Measurements from ENCODE around the gene EDDM13.

Gene EDDM13

GRCh38 chr19:56315077-56315828 is 42.7 kb downstream of the EDDM13 start:
- TF ChIP-seq CTCF (IDR thresholded peaks at IDR 0.05; ENCODE audit: low read depth, low read length), result no peak
- peak; percentile 89 for DNase-seq (ENCODE audit: extremely low read depth, low read depth)

GRCh38 chr19:56316728-56317127 is 44.2 kb downstream of the EDDM13 start:
- no peak for DNase-seq (ENCODE audit: extremely low read depth, low read depth)
- TF ChIP-seq CTCF (IDR thresholded peaks at IDR 0.05; ENCODE audit: low read depth, low read length), result no peak

- no peak for TF ChIP-seq CTCF (IDR thresholded peaks at IDR 0.05; ENCODE audit: low read depth, low read length)
- no peak for DNase-seq (ENCODE audit: extremely low read depth, low read depth)
Measured at GRCh38 chr19:56317749-56318148, 45.2 kb downstream of the EDDM13 start.

GRCh38 chr19:56319991-56320390 is 47.4 kb downstream of the EDDM13 start:
- DNase-seq (ENCODE audit: extremely low read depth, low read depth), result no peak
- no peak for TF ChIP-seq CTCF (IDR thresholded peaks at IDR 0.05; ENCODE audit: low read depth, low read length)

- DNase-seq (ENCODE audit: extremely low read depth, low read depth), result no peak
- no peak for TF ChIP-seq CTCF (IDR thresholded peaks at IDR 0.05; ENCODE audit: low read depth, low read length)
Measured at GRCh38 chr19:56321254-56321988, 48.9 kb downstream of the EDDM13 start.

- no peak for DNase-seq (ENCODE audit: extremely low read depth, low read depth)
Measured at GRCh38 chr19:56321989-56322440, 49.5 kb downstream of the EDDM13 start.

More at GRCh38 chr19:56321989-56322440, 49.5 kb downstream of the EDDM13 start:
- TF ChIP-seq CTCF (IDR thresholded peaks at IDR 0.05; ENCODE audit: low read depth, low read length), result no peak
